ENCODE measurements around the gene ICA1.

Gene ICA1

DNA sequence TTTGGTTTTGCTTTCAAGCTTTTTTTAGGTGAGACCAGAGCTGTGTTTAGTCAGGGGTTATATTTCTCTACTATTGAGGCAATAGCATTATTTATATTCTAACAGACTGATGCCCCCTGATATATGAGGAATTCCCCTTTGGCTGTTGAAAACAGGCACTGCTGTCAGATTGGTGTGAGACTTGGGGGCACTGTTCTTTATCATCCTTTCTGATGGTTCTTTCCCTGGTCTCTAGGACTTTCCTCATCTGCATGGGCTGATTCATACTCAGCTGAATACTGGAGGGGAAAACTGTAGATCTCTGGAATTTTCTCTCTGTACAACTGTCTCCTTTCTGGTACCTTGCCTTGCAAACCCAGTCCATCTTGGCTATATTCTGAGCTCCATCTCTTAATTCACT, 10.0 kb upstream of the ICA1 start:
- H3K4me3 ChIP-seq (ENCODE audit: low read length, poor library complexity, severe bottlenecking), result no peak overlapping the region
- TF ChIP-seq EZH2phosphoT487 (IDR thresholded peaks at IDR 0.05; ENCODE audit: borderline replicate concordance), result no peak
- TF ChIP-seq, protein P1, sequence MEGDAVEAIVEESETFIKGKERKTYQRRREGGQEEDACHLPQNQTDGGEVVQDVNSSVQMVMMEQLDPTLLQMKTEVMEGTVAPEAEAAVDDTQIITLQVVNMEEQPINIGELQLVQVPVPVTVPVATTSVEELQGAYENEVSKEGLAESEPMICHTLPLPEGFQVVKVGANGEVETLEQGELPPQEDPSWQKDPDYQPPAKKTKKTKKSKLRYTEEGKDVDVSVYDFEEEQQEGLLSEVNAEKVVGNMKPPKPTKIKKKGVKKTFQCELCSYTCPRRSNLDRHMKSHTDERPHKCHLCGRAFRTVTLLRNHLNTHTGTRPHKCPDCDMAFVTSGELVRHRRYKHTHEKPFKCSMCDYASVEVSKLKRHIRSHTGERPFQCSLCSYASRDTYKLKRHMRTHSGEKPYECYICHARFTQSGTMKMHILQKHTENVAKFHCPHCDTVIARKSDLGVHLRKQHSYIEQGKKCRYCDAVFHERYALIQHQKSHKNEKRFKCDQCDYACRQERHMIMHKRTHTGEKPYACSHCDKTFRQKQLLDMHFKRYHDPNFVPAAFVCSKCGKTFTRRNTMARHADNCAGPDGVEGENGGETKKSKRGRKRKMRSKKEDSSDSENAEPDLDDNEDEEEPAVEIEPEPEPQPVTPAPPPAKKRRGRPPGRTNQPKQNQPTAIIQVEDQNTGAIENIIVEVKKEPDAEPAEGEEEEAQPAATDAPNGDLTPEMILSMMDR (conservative IDR thresholded peaks at IDR 0.05; ENCODE audit: low read length), result no peak

DNA sequence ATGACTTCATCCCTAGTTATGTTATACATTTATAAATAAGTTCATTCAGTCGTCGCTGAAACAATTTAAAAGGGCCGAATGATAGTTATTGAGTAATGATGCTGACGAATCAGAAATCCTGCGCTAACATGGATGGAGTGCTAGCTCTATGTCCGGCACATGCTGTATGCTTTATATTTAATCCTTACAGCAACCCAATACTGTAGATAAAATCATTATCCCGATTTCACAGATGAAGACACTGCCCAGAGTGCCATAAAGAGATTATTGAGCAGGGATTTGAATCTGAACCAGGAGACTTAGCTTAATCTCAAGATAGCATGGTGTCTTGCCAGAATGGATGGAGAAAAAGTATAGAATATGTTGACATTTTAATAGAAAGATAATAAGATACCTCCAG, 1.1 kb upstream of the ICA1 start:
- no peaks in the 10 kb centered on the region for H3K9me3 ChIP-seq (ENCODE audit: insufficient read depth, low read depth, low read length)

More for the DNA sequence above, 10.0 kb upstream of the ICA1 start:
- Histone ChIP-seq H3K79me2 (ENCODE audit: insufficient read depth, low read length) (no peaks in the 10 kb centered on the region), H2AFZ (ENCODE audit: low read length) (no peak overlapping the region), H3K9me3 (ENCODE audit: insufficient read depth, low read depth, low read length) (no peaks in the 10 kb centered on the region), H3K4me1 (ENCODE audit: insufficient read depth, low read length, poor library complexity, severe bottlenecking) (peaks cover 9% of the 10 kb centered on the region), H3K9me2 (replicated peaks; ENCODE audit: low read depth, low read length) (no peaks in the 10 kb centered on the region), H3K36me3 (ENCODE audit: insufficient read depth, low read length) (no peaks in the 10 kb centered on the region), H3K9ac (ENCODE audit: low read depth, low read length, poor library complexity, severe bottlenecking) (no peak overlapping the region), H3K4me2 (ENCODE audit: low read depth, low read length, poor library complexity, severe bottlenecking) (no peak overlapping the region), H3K27me3 (ENCODE audit: insufficient read depth, low read length, poor library complexity, severe bottlenecking) (no peaks in the 10 kb centered on the region), H3F3A (ENCODE audit: low read depth) (no peaks in the 10 kb centered on the region), H4K20me1 (ENCODE audit: insufficient read depth, low read length, poor library complexity, severe bottlenecking) (no peaks in the 10 kb centered on the region)

GRCh38 chr7:8260871-8261694, 884 bp downstream of the ICA1 start:
- TF ChIP-seq, protein P1 (conservative IDR thresholded peaks at IDR 0.05; ENCODE audit: low read length), result no peak
- TF ChIP-seq EZH2phosphoT487 (IDR thresholded peaks at IDR 0.05; ENCODE audit: borderline replicate concordance), result no peak
- Histone ChIP-seq H2AFZ (ENCODE audit: low read length) (peak overlapping the region; percentile 96), H3K36me3 (ENCODE audit: insufficient read depth, low read length) (no peaks in the 10 kb centered on the region), H3K4me1 (ENCODE audit: insufficient read depth, low read length, poor library complexity, severe bottlenecking) (peaks cover 26% of the 10 kb centered on the region), H3K4me2 (ENCODE audit: low read depth, low read length, poor library complexity, severe bottlenecking) (peak overlapping the region; percentile 95), H3F3A (ENCODE audit: low read depth) (0 out of 2 replicates have a peak, but pooled peaks cover 4% of the 10 kb centered on the region), H3K9me3 (ENCODE audit: insufficient read depth, low read depth, low read length) (no peaks in the 10 kb centered on the region), H3K9me2 (replicated peaks; ENCODE audit: low read depth, low read length) (no peaks in the 10 kb centered on the region), H3K4me3 (ENCODE audit: low read length, poor library complexity, severe bottlenecking) (peak overlapping the region; percentile 83), H3K9ac (ENCODE audit: low read depth, low read length, poor library complexity, severe bottlenecking) (peak overlapping the region; percentile 82), H3K79me2 (ENCODE audit: insufficient read depth, low read length) (no peaks in the 10 kb centered on the region), H3K27me3 (ENCODE audit: insufficient read depth, low read length, poor library complexity, severe bottlenecking) (no peaks in the 10 kb centered on the region), H4K20me1 (ENCODE audit: insufficient read depth, low read length, poor library complexity, severe bottlenecking) (no peaks in the 10 kb centered on the region)

More for the DNA sequence above, 1.1 kb upstream of the ICA1 start:
- H3K79me2 ChIP-seq (ENCODE audit: insufficient read depth, low read length), result no peaks in the 10 kb centered on the region
- H3K4me3 ChIP-seq (ENCODE audit: low read length, poor library complexity, severe bottlenecking), result no peak overlapping the region
- no peaks in the 10 kb centered on the region for H3K9me2 ChIP-seq (replicated peaks; ENCODE audit: low read depth, low read length)
- H4K20me1 ChIP-seq (ENCODE audit: insufficient read depth, low read length, poor library complexity, severe bottlenecking), result no peaks in the 10 kb centered on the region
- no peak overlapping the region for H3K9ac ChIP-seq (ENCODE audit: low read depth, low read length, poor library complexity, severe bottlenecking)
- peak overlapping the region; percentile 95 for H3K4me2 ChIP-seq (ENCODE audit: low read depth, low read length, poor library complexity, severe bottlenecking)
- TF ChIP-seq, protein P1 (conservative IDR thresholded peaks at IDR 0.05; ENCODE audit: low read length), result no peak
- no peak for TF ChIP-seq EZH2phosphoT487 (IDR thresholded peaks at IDR 0.05; ENCODE audit: borderline replicate concordance)
- peaks cover 26% of the 10 kb centered on the region for H3K4me1 ChIP-seq (ENCODE audit: insufficient read depth, low read length, poor library complexity, severe bottlenecking)
- 0 out of 2 replicates have a peak, but pooled peaks cover 4% of the 10 kb centered on the region for H3F3A ChIP-seq (ENCODE audit: low read depth)
- H3K27me3 ChIP-seq (ENCODE audit: insufficient read depth, low read length, poor library complexity, severe bottlenecking), result no peaks in the 10 kb centered on the region
- H3K36me3 ChIP-seq (ENCODE audit: insufficient read depth, low read length), result no peaks in the 10 kb centered on the region
- peak overlapping the region; percentile 96; the same call in 1 of the 2 replicates for H2AFZ ChIP-seq (ENCODE audit: low read length)
